Rectal smooth muscle tissue (tissue), 1 donor: ENCODE results near the gene CRHBP.
"Not testable (repeated sequence)": the region's sequence is repeated elsewhere in the genome, so short reads cannot be mapped to it uniquely, and the experiment has no call there.

Source experiments
- H3K27ac ChIP-seq: one replicate; pipeline ENCODE4 v1.7.0; 2013; ENCODE audit warnings: low read depth, low read length, inconsistent platforms
- H3K27me3 ChIP-seq: one replicate; pipeline ENCODE4 v1.7.0; 2013; ENCODE audit warnings: low read length; ENCODE audit not compliant: control insufficient read depth, insufficient read depth
- H3K36me3 ChIP-seq: one replicate; pipeline ENCODE4 v1.7.0; 2013; ENCODE audit warnings: low read length; ENCODE audit not compliant: control insufficient read depth, insufficient read depth
- H3K4me1 ChIP-seq: one replicate; pipeline ENCODE4 v1.7.0; 2013; ENCODE audit warnings: low read length; ENCODE audit not compliant: control insufficient read depth, insufficient read depth
- H3K4me3 ChIP-seq: one replicate; pipeline ENCODE4 v1.7.0; 2013; ENCODE audit warnings: low read length
- H3K9ac ChIP-seq: one replicate; pipeline ENCODE4 v1.7.0; 2013; ENCODE audit warnings: low read length

CRHBP gene

DNA sequence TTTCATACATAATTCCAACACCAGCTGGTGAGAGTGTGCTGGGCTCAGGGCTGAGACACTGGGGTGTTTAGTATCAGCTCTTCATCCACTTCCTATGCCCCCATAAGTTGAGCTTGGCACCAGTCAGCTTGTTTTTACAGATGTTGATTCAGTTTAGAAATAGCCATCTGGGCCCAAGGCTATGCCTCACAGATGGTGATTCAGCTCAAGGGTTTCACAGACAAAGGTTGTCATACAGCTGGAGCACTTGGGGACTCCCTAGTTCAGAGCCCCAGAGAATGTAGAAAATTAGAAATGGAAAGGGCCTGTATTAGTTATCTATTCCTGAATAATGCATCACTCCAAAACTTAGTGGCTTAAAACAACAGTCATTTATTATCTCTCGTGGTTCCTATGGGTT lies 10.3 kb upstream of the CRHBP start:
- H3K27me3 ChIP-seq: no peaks in the 10 kb centered on the region
- H3K4me3 ChIP-seq: no peak overlapping the region
- no peaks in the 10 kb centered on the region for H3K4me1 ChIP-seq
- H3K9ac ChIP-seq: no peak overlapping the region
- no peak overlapping the region for H3K27ac ChIP-seq
- no peaks in the 10 kb centered on the region for H3K36me3 ChIP-seq

DNA sequence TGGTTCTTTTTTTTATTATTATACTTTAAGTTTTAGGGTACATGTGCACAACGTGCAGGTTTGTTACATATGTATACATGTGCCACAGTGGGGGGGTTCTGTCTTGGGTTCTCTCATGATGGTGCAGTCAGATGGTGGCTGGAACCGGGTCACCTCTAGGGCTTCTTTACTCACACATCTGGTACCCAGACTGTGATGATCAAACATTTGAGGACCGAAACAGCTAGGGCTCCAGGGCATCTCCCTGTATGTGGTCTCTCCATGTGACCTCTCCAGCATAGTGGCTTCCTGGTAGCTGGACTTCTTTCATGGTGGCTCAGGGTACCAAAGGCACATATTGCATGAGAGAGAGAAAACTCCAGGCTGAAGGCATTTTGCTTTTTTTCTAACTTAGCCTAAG lies 9.8 kb upstream of the CRHBP start:
- Histone ChIP-seq H3K27me3 (no peaks in the 10 kb centered on the region), H3K4me3 (no peak overlapping the region), H3K36me3 (no peaks in the 10 kb centered on the region), H3K27ac (no peak overlapping the region), H3K4me1 (no peaks in the 10 kb centered on the region), H3K9ac (no peak overlapping the region)

DNA sequence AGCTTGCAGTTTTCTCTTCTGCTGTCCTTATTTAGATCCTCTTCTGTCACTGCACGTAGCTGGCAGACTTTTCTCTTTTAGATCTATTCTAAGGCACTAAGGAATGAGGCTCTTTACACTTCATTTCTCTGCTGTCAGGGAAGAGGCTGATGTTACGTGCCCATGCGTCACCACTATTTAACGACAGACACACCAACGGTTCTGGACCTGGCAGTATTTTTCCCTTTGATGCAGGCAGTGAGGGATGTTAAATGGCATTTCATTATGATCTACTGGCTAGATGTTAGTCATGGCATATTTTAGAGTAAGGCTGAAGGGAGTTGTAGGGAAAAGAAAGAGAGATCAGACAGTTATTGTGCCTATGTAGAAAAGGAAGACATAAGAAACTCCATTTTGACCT lies 8.2 kb upstream of the CRHBP start:
- H3K4me1 ChIP-seq: no peaks in the 10 kb centered on the region
- H3K4me3 ChIP-seq: no peak overlapping the region
- H3K27ac ChIP-seq: no peak overlapping the region
- no peaks in the 10 kb centered on the region for H3K27me3 ChIP-seq
- H3K9ac ChIP-seq: no peak overlapping the region
- no peaks in the 10 kb centered on the region for H3K36me3 ChIP-seq

DNA sequence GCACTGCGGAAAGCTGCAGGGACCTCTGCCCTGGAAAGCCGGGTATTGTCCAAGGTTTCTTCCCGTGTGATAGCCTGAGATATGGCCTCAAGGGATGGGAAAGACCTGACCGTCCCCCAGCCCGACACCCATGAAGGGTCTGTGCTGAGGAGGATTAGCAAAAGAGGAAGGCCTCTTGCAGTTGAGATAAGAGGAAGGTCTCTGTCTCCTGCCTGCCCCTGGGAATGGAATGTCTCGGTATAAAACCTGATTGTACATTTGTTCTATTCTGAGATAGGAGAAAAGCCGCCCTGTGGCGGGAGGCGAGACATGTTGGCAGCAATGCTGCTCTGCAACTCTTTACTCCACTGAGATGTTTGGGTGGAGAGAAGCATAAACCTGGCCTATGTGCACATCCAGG lies 7.6 kb upstream of the CRHBP start:
- not testable (repeated sequence) for H3K36me3 ChIP-seq, H3K4me3 ChIP-seq, H3K27me3 ChIP-seq, H3K27ac ChIP-seq, H3K4me1 ChIP-seq, H3K9ac ChIP-seq

DNA sequence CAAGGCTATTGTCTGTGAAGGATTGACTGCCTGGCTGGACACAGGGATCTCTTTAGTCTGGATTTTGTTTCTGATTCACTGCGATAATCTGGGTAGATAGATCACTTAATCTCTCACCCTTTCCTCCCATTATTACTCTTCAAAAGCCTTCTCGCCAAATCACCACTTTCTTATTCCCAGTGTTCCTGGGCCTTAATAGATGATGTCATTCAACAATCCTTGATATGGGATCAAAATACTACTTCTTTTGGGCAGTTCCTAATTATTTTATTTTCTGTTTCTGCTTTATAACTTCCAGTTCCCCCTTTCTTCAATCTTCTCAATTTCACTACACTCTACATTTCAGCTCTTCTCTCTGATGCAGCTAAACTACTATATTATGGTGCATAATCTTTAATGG lies 6.8 kb upstream of the CRHBP start:
- Histone ChIP-seq H3K4me3 (no peak overlapping the region), H3K36me3 (no peaks in the 10 kb centered on the region), H3K4me1 (no peaks in the 10 kb centered on the region), H3K27ac (no peak overlapping the region), H3K27me3 (no peaks in the 10 kb centered on the region), H3K9ac (no peak overlapping the region)

DNA sequence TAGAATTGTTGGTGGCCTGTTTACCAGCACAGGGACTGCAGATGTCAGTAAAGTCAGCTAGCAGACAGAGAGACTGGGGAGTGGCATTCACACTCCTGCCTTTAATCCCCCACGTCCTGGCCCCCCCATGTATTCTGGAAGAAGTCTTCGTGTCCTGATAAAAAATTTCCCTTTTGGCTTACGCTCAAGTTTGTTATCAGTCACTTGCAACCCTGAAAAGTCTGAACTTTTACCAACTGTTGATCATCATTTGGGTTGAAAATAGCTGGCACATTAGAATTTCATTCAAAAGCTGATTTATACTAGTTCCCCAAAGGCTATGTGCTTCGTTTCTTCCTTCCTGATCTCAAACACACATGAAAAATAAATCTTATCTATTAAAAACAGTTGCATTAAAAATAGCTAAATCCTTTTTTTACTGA lies 5.8 kb upstream of the CRHBP start:
- no peak overlapping the region for H3K4me3 ChIP-seq
- no peak overlapping the region for H3K9ac ChIP-seq
- H3K36me3 ChIP-seq: no peaks in the 10 kb centered on the region
- H3K4me1 ChIP-seq: no peaks in the 10 kb centered on the region
- no peak overlapping the region for H3K27ac ChIP-seq
- H3K27me3 ChIP-seq: no peaks in the 10 kb centered on the region

DNA sequence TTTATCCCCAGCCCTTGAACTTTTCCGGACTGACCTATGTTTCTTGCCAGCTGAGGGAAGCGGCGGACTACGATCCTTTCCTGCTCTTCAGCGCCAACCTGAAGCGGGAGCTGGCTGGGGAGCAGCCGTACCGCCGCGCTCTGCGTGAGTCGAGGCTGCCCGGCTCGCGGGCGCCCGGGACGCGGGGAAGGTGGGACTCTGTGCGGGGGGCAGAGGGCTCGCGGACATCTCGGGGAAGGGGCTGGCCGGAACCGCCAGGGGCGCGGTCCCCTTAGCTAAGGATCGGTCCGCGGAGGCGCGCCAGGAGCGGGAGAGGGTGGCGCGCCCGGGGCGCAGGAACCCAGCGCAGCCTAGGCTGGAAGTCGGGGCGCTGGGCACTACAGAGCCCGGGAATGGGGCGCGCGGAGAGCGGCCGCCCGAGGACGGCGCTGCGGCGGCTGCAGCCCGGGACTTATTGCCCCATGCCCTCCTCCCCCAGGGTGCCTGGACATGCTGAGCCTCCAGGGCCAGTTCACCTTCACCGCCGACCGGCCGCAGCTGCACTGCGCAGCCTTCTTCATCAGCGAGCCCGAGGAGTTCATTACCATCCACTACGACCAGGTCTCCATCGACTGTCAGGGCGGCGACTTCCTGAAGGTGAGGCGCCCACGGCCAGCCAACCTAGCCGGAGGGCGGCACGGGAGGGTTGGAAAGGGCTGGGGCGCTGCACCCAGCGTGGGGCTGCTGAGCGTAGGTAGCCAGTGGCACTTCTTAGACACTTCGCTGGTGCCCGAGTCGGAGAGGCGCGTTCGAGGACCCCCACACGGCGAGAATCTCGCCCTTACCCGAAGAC lies 922 bp downstream of the CRHBP start:
- no peaks in the 10 kb centered on the region for H3K4me1 ChIP-seq
- H3K27me3 ChIP-seq: peaks cover 3% of the 10 kb centered on the region
- no peaks in the 10 kb centered on the region for H3K36me3 ChIP-seq
- H3K27ac ChIP-seq: no peak overlapping the region
- H3K4me3 ChIP-seq: peak overlapping the region; percentile 43
- H3K9ac ChIP-seq: no peak overlapping the region

DNA sequence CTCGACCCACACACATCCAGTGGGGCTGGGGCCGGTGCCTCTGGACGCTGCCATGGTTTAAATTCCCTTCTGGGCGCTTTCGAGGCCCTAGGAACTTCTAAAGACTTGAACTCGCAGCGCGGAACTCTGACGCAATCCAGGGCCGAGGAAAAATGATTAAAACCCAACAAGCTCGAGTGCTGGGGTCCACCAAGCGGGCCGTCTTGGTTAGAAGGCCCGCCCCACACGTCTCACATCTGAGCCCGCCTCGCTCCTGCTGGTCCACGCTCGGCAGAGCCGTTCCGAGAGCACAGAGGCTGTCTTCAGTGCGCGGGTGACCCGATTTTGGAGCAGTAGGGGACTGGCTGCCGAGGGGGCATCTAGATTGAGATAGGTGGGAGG lies 1.5 kb downstream of the CRHBP start:
- H3K4me3 ChIP-seq: peak overlapping the region; percentile 43
- no peaks in the 10 kb centered on the region for H3K36me3 ChIP-seq
- H3K9ac ChIP-seq: no peak overlapping the region
- peaks cover 3% of the 10 kb centered on the region for H3K27me3 ChIP-seq
- no peak overlapping the region for H3K27ac ChIP-seq
- no peaks in the 10 kb centered on the region for H3K4me1 ChIP-seq

DNA sequence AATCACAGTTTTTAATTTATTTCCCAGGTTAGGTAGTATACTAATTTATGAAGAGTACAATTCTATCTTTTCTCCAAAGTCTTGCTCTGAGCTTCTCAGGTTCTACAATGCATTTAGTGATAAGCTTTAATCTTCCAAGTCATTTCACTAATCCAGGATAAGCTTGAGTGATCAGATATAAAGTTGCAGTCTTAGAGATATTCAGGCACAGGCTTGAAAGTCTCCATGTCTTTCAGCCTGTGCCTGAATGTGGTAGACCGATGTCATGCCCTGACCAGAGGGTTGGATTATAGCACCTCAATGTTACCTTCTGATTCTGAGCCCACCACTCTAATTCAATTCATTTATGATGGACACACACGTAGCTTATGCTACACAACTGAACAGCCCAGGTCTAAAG lies 3.2 kb downstream of the CRHBP start:
- peaks cover 3% of the 10 kb centered on the region for H3K27me3 ChIP-seq
- no peak overlapping the region for H3K27ac ChIP-seq
- no peaks in the 10 kb centered on the region for H3K4me1 ChIP-seq
- H3K4me3 ChIP-seq: no peak overlapping the region
- no peaks in the 10 kb centered on the region for H3K36me3 ChIP-seq
- no peak overlapping the region for H3K9ac ChIP-seq

DNA sequence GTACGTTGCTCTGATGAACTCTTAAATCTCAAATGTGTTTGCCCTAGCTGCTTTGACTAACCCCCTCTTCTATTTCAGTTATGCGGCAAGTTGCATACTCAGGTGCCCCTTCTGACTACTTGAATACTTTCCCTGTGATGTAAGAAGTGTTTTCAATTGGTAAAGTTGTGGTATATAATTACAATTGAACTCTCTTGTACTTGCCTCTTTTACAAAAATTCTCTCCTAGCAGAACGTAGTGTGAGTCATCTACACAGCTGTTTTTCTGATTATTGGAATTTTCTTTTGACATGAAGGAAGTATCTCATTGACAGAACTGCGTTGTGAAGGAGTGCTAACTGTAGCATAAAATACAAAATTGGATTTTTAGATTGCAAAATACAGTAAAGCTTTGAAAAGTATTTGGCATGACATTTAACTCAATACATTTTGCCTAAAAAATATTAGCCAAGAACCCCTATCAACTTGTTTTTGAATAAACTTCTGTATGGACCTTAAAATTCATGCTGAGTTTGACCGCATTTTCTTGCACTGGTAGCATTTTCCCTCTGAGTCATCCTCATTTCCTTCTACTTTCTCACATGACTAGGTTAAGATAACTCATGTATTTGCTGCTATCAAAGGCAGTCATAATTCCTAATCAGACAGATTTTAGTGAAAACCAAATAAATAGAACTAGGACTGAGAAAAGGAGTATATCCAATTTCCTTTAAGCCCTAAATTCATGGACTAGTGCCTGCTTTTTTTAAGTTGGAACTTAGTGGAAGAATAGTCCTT lies 6.3 kb downstream of the CRHBP start:
- Histone ChIP-seq H3K27ac (no peak overlapping the region), H3K4me3 (no peak overlapping the region), H3K9ac (no peak overlapping the region), H3K4me1 (no peaks in the 10 kb centered on the region), H3K36me3 (no peaks in the 10 kb centered on the region), H3K27me3 (no peaks in the 10 kb centered on the region)

DNA sequence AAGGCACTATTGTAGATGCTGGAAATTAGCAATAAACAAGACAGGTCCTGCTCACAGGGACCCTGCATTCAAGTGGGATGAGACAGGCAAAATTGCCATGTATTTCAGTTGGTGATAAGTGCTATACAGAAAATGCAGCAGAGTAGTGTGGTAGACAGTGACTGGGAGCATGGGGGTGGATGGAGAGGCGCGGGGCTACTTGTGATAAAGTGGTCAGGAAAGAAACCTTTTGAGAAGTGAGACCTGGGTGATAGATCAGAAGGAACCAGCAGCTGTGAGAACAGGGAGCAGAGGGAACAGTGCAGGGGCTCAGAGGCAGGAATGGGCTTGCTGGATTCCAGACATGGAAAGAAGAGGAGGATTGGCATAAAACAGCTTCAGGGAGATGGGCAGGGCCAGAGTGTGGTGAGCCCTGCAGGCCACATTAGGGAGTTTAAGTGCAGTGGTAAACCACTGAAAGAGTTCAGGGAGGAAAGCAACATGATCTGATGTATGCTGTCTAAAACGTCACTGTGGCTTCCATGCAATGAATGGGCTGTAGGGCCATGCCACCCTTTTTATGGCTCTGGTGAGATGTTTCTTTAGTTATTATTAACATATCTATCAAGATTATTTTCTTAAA lies 7.3 kb downstream of the CRHBP start:
- no peaks in the 10 kb centered on the region for H3K27me3 ChIP-seq
- H3K27ac ChIP-seq: no peak overlapping the region
- no peak overlapping the region for H3K9ac ChIP-seq
- no peaks in the 10 kb centered on the region for H3K36me3 ChIP-seq
- no peak overlapping the region for H3K4me3 ChIP-seq
- H3K4me1 ChIP-seq: no peaks in the 10 kb centered on the region

DNA sequence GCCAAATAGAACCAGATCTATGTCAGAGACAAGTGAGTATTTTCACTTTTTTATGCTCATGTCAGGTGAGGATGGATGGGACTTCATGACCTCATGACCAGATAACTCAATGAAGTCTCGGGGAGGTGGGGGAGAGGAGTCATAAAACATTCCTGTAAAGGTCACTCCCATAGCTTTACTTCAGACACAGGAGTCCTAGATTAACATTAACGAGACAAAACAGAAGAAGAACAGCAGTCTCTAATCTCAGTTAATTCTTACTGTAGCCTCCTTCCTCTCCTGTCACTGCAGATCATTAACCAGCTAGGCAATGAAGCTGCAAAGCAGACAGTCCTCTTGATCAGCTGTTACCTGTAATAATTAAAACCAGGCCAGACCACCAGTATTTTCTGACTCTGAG lies 11.2 kb downstream of the CRHBP start:
- Histone ChIP-seq H3K4me1 (no peaks in the 10 kb centered on the region), H3K9ac (no peak overlapping the region), H3K27me3 (no peaks in the 10 kb centered on the region), H3K36me3 (no peaks in the 10 kb centered on the region), H3K4me3 (no peak overlapping the region), H3K27ac (no peak overlapping the region)
